Activated CD4-positive, alpha-beta T cell treated with anti-CD3 and anti-CD28 coated beads for 48 hours (primary cell): ENCODE results near the gene ZNF189.
A peak's percentile ranks its signal among the peaks of the same experiment; 100 is the strongest.

Experiments
- DNase-seq: peaks from one replicate; pipeline ENCODE4 v3.0.0-alpha.2; 2020

Gene ZNF189

GRCh38 chr9:101455656-101456240, 57.1 kb downstream of the ZNF189 start:
- DNase-seq, result no peak

DNA sequence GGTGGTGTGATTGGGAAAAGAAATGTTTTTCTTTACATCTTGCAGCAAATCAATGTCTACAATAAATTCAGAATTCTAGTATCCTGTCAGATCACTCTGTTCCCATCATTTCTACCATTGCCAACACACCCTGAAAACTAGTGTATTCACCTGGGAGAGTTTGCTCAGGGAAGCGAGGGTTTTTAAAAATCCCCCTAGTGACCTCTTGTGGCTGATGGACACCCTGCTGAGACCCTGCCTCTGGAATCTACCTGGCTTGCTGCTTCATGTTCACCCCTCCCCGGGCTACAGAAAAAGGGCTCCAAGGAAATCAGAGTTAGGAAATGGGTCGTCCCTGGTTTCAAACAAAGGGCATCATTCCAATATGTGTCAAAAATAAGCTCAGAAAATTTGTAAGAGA, 58.4 kb downstream of the ZNF189 start:
- DNase-seq, result no peak

- DNase-seq, result peak; percentile 21
Measured at GRCh38 chr9:101458963-101459631, 60.4 kb downstream of the ZNF189 start.
